ENCODE results near the gene RHOT2. TPM values are rescaled to one million over a fixed set of nuclear protein-coding genes. Genes with fewer than 3 reads are reported as not detected.

RHOT2 gene
- total and polyA plus RNA-seq, 9 donors = 11.6 to 100 (median 80.6) TPM

DNA sequence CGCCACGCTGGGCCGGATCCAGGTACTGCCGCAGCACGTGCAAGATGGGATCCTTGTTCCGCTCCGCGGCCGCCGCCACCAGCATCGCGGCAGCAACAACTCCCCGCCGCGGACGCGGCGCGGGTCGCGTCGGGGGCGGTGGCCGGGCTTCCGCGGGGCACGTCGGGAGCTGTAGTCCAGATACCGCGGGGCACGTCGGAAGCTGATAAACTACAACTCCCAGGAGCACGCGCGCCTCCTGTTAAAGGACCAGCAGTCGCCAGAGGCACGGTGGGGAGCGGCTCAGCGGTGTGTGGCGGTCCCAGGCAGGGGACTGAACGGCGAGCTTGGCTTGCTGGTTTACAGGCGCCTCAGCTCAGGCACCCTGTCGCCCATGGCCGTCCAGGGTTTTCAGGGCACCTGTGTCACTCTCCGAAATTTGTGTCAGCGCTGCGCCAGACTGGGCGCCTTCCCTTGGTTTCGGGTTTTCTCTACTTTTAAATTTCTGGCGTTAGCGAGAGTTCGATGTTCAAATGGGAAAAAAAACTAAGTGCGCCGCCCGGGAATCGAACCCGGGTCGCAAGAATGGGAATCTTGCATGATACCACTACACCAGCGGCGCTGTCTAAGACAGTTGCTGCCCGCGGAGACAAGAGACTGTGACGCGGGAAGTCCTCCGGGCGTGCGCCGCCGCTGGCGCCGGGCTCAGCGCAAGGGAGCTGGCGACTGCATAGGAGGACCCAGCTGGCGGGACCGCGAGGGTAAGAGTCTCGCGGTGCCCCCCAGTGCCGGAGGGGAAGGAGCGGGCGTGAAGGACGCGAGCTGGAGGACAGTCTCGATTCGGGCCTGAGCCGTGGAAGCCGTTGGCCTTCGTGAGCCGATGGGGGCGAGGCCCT lies 31.5 kb upstream of the RHOT2 start, which contains the start of gene METTL26:
METTL26 (minus strand) TSS at position 100 of the 875 bp plus-strand sequence; CDS start at position 85, 15 bp downstream.
- WGBS, 3 donors = 0 to 1% (median 0%) methylated on average over 48 to 91 of the region's 91 CpGs
- peak within 1 kb of the TSS; percentile 84 to 96 for H3K27ac ChIP-seq
- intact Hi-C loops (cut with DNase I) = loop anchor here in 1 of 4 donors (5.0 to 10.0 kb wide), 2 partner anchors 44 to 1328 kb away; partner anchors contain the start of genes RAB40C, RNF151 and RPS2
- TF ChIP-seq EP300 (IDR thresholded peaks at IDR 0.05) = no peak
- TF ChIP-seq, protein P1, sequence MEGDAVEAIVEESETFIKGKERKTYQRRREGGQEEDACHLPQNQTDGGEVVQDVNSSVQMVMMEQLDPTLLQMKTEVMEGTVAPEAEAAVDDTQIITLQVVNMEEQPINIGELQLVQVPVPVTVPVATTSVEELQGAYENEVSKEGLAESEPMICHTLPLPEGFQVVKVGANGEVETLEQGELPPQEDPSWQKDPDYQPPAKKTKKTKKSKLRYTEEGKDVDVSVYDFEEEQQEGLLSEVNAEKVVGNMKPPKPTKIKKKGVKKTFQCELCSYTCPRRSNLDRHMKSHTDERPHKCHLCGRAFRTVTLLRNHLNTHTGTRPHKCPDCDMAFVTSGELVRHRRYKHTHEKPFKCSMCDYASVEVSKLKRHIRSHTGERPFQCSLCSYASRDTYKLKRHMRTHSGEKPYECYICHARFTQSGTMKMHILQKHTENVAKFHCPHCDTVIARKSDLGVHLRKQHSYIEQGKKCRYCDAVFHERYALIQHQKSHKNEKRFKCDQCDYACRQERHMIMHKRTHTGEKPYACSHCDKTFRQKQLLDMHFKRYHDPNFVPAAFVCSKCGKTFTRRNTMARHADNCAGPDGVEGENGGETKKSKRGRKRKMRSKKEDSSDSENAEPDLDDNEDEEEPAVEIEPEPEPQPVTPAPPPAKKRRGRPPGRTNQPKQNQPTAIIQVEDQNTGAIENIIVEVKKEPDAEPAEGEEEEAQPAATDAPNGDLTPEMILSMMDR (IDR thresholded peaks at IDR 0.05) = peak in 1 of 3 donors; percentile 29
- peak; percentile 66 for TF ChIP-seq POLR2A (IDR thresholded peaks at IDR 0.05)
- no peaks in the 10 kb centered on the region for H3K36me3 ChIP-seq
- H3K4me3 ChIP-seq = peak within 1 kb of the TSS; percentile 88
- no peaks in the 10 kb centered on the region for H3K27me3 ChIP-seq
- H3K4me1 ChIP-seq (ENCODE audit: insufficient read depth) = peaks cover 10% of the 10 kb centered on the region
- peak; percentile 95 to 96 (median 95) for DNase-seq
- H3K9me3 ChIP-seq = no peaks in the 10 kb centered on the region

DNA sequence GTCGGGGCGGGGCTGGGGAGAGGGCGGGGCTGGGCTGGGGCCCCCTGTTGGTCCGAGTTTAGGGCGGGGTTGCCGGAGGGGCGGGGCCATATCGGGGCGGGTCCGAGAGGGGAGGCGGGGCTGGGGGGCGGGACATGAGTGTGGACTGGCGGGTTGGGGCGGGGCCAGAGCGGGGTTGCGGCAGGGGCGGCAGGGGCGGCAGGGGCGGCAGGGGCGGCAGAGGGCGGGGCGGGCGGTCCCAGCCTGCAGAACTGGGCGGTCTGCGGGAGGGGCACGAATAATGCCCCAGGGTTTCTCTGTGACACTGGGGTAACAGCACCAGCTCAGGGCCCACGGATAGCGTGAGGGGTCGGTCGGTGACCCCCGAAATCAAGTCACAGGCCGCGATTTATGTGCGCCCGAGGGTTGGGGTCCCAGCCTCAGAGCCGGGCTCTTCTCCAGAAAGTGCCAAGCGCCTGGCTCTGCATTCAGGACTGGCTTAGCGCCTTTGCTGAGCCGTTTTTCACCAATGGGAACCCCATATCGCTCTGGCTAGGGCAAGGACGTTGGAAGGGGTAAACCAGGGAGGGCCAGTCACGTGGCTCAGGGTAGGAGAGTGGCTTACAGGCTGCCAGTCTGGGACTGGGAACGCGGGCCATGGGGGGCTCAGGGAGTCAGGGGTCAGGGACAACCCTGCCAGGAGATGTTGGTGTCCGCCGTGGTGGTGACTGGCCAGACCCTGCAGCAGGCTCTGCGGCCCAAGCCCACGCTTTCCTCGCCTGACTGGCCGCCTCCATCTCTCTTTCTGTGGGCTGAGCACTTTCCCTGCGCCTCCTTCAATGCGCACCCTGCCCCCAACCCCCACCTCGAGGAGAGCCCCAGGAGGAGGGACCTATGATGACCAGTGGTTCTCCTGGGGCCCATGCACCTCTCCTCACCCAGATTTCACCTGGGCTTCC lies 30.6 kb upstream of the RHOT2 start:
- intact Hi-C loops (cut with DNase I) = loop anchor here in 1 of 4 donors (5.0 to 10.0 kb wide), 2 partner anchors 45 to 1327 kb away; partner anchors contain the start of genes RAB40C, RNF151 and RPS2
- H3K9me3 ChIP-seq = no peaks in the 10 kb centered on the region
- TF ChIP-seq EP300 (IDR thresholded peaks at IDR 0.05) = no peak
- no peak for TF ChIP-seq POLR2A (IDR thresholded peaks at IDR 0.05)
- TF ChIP-seq, protein P1 (IDR thresholded peaks at IDR 0.05) = no peak
- peak overlapping the region; percentile 84 to 96 for H3K27ac ChIP-seq
- peaks cover 10% of the 10 kb centered on the region for H3K4me1 ChIP-seq (ENCODE audit: insufficient read depth)
- H3K27me3 ChIP-seq = no peaks in the 10 kb centered on the region
- WGBS, 3 donors = 14 to 30% (median 27%) methylated on average over 29 to 52 of the region's 53 CpGs
- DNase-seq = peak; percentile 91 to 96 (median 92)
- H3K36me3 ChIP-seq = no peaks in the 10 kb centered on the region
- H3K4me3 ChIP-seq = peak overlapping the region; percentile 88

DNA sequence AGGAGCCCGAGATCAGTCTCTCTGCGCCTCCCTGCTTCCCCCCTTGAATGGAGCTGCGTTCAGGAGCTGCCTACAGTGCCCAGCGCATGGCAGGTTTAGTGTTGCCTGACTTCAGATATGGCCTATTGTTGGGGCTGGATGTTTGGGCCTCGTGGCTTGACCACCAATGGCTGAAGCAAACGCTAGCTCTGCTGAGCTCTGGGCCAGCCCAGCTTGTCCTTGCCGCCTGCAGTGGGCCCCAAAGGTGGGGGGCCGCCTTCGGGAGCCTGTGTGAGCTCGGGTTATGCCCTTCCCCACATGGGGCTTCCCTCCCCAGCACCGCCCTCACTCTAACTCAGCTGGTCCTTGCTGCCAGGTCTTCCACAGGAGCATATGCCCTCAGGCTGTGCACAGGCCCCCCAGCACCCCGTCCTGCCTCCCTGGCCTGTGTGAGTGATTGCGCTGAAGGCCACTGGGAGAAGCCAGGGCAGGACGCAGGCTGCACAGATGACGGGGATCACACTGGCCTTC lies 29.8 kb upstream of the RHOT2 start:
- Histone ChIP-seq H3K36me3 (no peaks in the 10 kb centered on the region), H3K4me3 (no peak overlapping the region), H3K4me1 (ENCODE audit: insufficient read depth) (peaks cover 15% of the 10 kb centered on the region), H3K27ac (peak overlapping the region; percentile 24 to 74), H3K27me3 (no peaks in the 10 kb centered on the region), H3K9me3 (no peaks in the 10 kb centered on the region)
- TF ChIP-seq POLR2A (IDR thresholded peaks at IDR 0.05) (no peak), EP300 (IDR thresholded peaks at IDR 0.05) (no peak)
- TF ChIP-seq, protein P1 (IDR thresholded peaks at IDR 0.05) = no peak
- peak in 2 of 5 donors; percentile 28 to 52 for DNase-seq
- intact Hi-C loops (cut with DNase I) = loop anchor here in 1 of 4 donors (5.0 to 10.0 kb wide), 2 partner anchors 46 to 1327 kb away; partner anchors contain the start of genes RAB40C, RNF151 and RPS2
- 78 to 80% (median 79%) methylated on average over 15 of the region's 15 CpGs for WGBS, 3 donors
